GM06990 (cell line): ENCODE data around the gene ZDHHC7.

Experiments
- DNase-seq: peaks from one replicate; pipeline ENCODE4 v3.0.0-alpha.2; 2011; ENCODE audit not compliant: insufficient read length; ENCODE audit errors: extremely low read depth
- H3K27me3 ChIP-seq: replicated peaks from 2 replicates; pipeline ENCODE4 v1.6.0; 2011; ENCODE audit warnings: low read length; ENCODE audit not compliant: control insufficient read depth, insufficient read depth
- H3K36me3 ChIP-seq: 2 replicates; pipeline ENCODE4 v1.5.1; 2011; ENCODE audit warnings: low read length; ENCODE audit not compliant: control insufficient read depth, insufficient read depth
- H3K4me3 ChIP-seq: replicated peaks from 2 replicates; pipeline ENCODE4 v1.5.1; 2011; ENCODE audit warnings: low read depth, mild to moderate bottlenecking, control low read depth, low read length
- TF ChIP-seq, protein P1 (sequence below): IDR thresholded peaks from 2 replicates; pipeline ENCODE4 v1.5.1; 2011; ENCODE audit warnings: low read length, control low read depth, mild to moderate bottlenecking, inconsistent platforms; ENCODE audit not compliant: insufficient read depth, poor library complexity, severe bottlenecking

The ZDHHC7 gene

GRCh38 chr16:85027958-85028684, 16.8 kb upstream of the ZDHHC7 start:
- H3K27me3 ChIP-seq = no peaks in the 10 kb centered on the region
- TF ChIP-seq, protein P1, sequence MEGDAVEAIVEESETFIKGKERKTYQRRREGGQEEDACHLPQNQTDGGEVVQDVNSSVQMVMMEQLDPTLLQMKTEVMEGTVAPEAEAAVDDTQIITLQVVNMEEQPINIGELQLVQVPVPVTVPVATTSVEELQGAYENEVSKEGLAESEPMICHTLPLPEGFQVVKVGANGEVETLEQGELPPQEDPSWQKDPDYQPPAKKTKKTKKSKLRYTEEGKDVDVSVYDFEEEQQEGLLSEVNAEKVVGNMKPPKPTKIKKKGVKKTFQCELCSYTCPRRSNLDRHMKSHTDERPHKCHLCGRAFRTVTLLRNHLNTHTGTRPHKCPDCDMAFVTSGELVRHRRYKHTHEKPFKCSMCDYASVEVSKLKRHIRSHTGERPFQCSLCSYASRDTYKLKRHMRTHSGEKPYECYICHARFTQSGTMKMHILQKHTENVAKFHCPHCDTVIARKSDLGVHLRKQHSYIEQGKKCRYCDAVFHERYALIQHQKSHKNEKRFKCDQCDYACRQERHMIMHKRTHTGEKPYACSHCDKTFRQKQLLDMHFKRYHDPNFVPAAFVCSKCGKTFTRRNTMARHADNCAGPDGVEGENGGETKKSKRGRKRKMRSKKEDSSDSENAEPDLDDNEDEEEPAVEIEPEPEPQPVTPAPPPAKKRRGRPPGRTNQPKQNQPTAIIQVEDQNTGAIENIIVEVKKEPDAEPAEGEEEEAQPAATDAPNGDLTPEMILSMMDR = peak; percentile 59

GRCh38 chr16:85027349-85027957, 16.1 kb upstream of the ZDHHC7 start, which contains the start of gene KIAA0513:
Gene KIAA0513, plus strand, starts transcription at chr16:85027795. Its CDS starts 39,277 bp downstream, at chr16:85067072.
- Histone ChIP-seq H3K4me3 (peak within 1 kb of the TSS; percentile 83), H3K27me3 (no peaks in the 10 kb centered on the region), H3K36me3 (no peaks in the 10 kb centered on the region; the same call in 1 of the 2 replicates)
- TF ChIP-seq, protein P1 = peak; percentile 36
- peak; percentile 94 for DNase-seq

More at GRCh38 chr16:85027958-85028684, 16.8 kb upstream of the ZDHHC7 start:
- DNase-seq = no peak
- Histone ChIP-seq H3K4me3 (peak overlapping the region; percentile 83), H3K36me3 (no peaks in the 10 kb centered on the region; the same call in none of the 2 replicates)

GRCh38 chr16:85026703-85027102, 15.4 kb upstream of the ZDHHC7 start:
- TF ChIP-seq, protein P1 = no peak
- peak overlapping the region; percentile 83 for H3K4me3 ChIP-seq

DNA sequence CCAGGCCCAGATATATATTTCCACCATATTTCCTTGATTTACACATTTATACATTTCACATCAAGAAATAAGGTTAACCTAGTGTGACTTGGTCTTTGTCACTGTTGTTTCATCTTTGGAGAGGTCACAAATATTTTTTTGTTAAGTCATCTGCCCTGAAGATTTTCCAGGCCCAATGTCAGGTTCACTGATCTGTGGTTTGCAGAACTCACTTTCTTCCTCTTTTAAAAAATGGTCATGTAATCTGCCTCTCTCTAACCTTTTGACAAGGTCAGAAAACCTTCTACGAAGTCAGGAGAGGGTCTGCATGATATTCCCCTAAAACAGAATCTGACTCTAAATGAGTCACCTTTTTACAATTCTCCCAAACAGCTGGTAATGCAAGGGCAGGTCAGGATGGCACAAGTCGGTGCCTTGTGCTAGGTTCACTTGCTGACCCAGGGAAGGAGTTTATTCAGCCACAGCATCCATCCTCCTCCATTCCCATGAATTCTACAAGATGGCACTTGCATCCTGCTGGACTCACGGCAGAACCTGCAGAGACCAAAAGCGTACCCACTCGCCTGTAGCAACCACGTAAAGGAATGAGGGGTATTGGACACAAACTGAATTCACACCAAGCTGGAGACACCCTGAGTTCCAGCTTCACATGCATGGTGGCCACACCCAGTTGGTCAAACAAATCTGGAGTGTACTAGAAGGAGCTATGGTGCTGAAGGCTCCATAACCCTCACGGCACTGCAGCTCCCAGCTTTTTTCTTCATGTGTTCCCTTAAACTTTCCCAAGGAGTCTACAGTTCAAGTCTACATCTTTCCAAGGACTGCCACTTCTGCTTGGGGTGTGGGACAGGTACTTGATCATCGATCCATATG, 14.7 kb upstream of the ZDHHC7 start:
- DNase-seq = no peak
- Histone ChIP-seq H3K4me3 (no peak overlapping the region), H3K36me3 (no peaks in the 10 kb centered on the region)

More at GRCh38 chr16:85026703-85027102, 15.4 kb upstream of the ZDHHC7 start:
- DNase-seq = no peak
- no peaks in the 10 kb centered on the region for H3K27me3 ChIP-seq
- H3K36me3 ChIP-seq = no peaks in the 10 kb centered on the region; the same call in 1 of the 2 replicates

GRCh38 chr16:85019659-85020245, 8.4 kb upstream of the ZDHHC7 start:
- no peaks in the 10 kb centered on the region for H3K27me3 ChIP-seq
- no peaks in the 10 kb centered on the region for H3K36me3 ChIP-seq
- no peak overlapping the region for H3K4me3 ChIP-seq
- DNase-seq = no peak
- TF ChIP-seq, protein P1 = no peak

More for the DNA sequence above, 14.7 kb upstream of the ZDHHC7 start:
- TF ChIP-seq, protein P1 = no peak
- H3K27me3 ChIP-seq = no peaks in the 10 kb centered on the region
